Measurements from ENCODE around the gene EPYC. TPM values are rescaled to one million over a fixed set of nuclear protein-coding genes. Genes with fewer than 3 reads are reported as not detected.

The EPYC gene
- total RNA-seq, 1 experiment from 2014 or later: not detected

DNA sequence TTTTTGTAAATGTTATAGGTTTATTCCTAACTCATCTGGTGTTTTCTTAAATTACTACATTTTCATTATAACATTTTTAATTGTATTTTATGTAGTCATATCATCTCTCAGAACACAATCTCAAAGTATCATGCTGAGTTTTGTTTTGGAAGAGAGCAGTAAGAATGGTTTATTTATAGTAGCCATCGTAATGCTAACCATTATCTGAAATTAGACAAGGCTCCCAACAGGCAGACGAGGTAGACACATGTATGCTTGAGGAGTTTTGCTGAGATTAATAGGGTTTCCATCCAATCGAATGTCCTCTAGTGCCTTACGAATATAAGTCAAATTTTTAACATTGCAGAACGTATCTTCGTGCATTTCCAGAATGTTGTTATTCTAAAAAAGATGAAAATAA, 40.8 kb downstream of the EPYC start:
- H3K4me3 Mint-ChIP-seq (ENCODE audit: unreplicated experiment): no peak overlapping the region
- H3K27me3 Mint-ChIP-seq (ENCODE audit: insufficient read depth, unreplicated experiment): no peaks in the 10 kb centered on the region
- TF ChIP-seq, protein P1, sequence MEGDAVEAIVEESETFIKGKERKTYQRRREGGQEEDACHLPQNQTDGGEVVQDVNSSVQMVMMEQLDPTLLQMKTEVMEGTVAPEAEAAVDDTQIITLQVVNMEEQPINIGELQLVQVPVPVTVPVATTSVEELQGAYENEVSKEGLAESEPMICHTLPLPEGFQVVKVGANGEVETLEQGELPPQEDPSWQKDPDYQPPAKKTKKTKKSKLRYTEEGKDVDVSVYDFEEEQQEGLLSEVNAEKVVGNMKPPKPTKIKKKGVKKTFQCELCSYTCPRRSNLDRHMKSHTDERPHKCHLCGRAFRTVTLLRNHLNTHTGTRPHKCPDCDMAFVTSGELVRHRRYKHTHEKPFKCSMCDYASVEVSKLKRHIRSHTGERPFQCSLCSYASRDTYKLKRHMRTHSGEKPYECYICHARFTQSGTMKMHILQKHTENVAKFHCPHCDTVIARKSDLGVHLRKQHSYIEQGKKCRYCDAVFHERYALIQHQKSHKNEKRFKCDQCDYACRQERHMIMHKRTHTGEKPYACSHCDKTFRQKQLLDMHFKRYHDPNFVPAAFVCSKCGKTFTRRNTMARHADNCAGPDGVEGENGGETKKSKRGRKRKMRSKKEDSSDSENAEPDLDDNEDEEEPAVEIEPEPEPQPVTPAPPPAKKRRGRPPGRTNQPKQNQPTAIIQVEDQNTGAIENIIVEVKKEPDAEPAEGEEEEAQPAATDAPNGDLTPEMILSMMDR (IDR thresholded peaks at IDR 0.05; ENCODE audit: unreplicated experiment): no peak
- no peaks in the 10 kb centered on the region for H3K4me1 Mint-ChIP-seq (ENCODE audit: insufficient read depth, unreplicated experiment)
- intact Hi-C loops (cut with micrococcal nuclease): no loop called here
- no peaks in the 10 kb centered on the region for H3K36me3 Mint-ChIP-seq (ENCODE audit: insufficient read depth, unreplicated experiment)
- ChIA-PET POLR2A (interaction anchor here (0.6 kb wide), 1 partner anchor 373 kb away, joined by 3 read pairs; no protein-coding TSS in a partner anchor), CTCF (interaction anchor here (0.7 kb wide), 1 partner anchor 144 kb away, joined by 3 read pairs; no protein-coding TSS in a partner anchor)
- DNase-seq (ENCODE audit: unreplicated experiment): no peak
- H3K9me3 Mint-ChIP-seq (ENCODE audit: unreplicated experiment): no peaks in the 10 kb centered on the region
- H3K27ac Mint-ChIP-seq (ENCODE audit: low read depth, unreplicated experiment): no peak overlapping the region
- no TSS peak for BruUV-seq (replicated peaks)

DNA sequence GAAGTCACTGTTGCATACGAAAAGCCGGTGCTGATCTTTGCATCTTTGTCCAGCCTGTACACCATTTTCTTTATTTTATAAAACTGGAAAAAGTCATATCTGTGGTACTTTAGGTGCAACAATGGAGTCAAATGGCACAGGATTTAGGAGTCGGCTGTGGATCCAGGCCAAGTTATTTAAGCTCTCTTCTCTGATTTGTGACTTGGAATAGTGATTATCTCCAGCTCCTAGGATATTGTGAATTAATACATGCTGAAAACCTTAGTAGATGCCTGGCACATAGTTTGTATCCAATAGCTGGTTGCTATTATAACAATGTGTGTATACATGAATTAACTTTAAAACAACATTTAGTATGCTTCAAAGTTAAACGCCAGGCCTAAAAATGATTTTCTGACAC, 43.6 kb downstream of the EPYC start:
- CTCF ChIA-PET: interaction anchor here (0.6 to 1.2 kb wide), 7 partner anchors 9 to 1942 kb away, joined by 3 to 5 read pairs (median 3); no protein-coding TSS in a partner anchor
- H3K4me3 Mint-ChIP-seq (ENCODE audit: unreplicated experiment): no peak overlapping the region
- no peaks in the 10 kb centered on the region for H3K27me3 Mint-ChIP-seq (ENCODE audit: insufficient read depth, unreplicated experiment)

DNA sequence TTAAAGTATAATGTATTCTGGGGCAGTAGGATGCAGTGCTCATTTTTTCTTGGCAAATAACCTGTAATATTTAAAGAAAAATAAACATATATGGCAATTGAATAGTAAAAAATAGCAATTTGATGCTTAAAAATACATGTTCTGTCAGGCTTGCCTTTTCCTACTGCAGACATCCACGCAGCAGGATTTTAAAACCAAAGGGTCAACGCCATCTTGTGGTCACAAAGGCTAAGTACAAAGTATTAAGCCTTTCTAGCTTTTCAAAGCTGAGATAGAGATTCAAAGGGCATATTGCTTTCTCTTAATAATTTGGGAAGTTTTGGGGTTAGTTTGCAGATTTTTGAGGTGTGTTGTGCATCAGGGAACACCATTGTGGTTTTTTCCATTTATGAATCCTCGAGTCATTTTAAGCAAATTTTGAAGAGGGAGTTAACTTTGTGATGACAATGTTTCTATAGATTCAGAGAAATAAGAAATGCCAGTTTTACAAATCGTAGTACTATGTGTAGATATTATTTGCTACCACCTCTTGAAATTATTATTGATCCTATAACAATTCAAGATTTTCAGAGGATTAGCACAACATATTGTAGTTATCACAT, 45.1 kb downstream of the EPYC start:
- intact Hi-C loops (cut with micrococcal nuclease): loop anchor here (1.0 kb wide), 1 partner anchor 150 kb away; no protein-coding TSS in a partner anchor
- ChIA-PET POLR2A (interaction anchor here (1.2 to 1.3 kb wide), 2 partner anchors 14 to 26 kb away, joined by 3 read pairs; no protein-coding TSS in a partner anchor), CTCF (interaction anchor here (0.5 to 3.0 kb wide), 13 partner anchors 8 to 1456 kb away, joined by 3 to 21 read pairs (median 3); no protein-coding TSS in a partner anchor)
- BruUV-seq (replicated peaks): no TSS peak
- TF ChIP-seq, protein P1 (IDR thresholded peaks at IDR 0.05; ENCODE audit: unreplicated experiment): peak; percentile 48
- no peak overlapping the region for H3K4me3 Mint-ChIP-seq (ENCODE audit: unreplicated experiment)
- no peaks in the 10 kb centered on the region for H3K36me3 Mint-ChIP-seq (ENCODE audit: insufficient read depth, unreplicated experiment)
- no peaks in the 10 kb centered on the region for H3K9me3 Mint-ChIP-seq (ENCODE audit: unreplicated experiment)
- H3K27me3 Mint-ChIP-seq (ENCODE audit: insufficient read depth, unreplicated experiment): no peaks in the 10 kb centered on the region
- H3K4me1 Mint-ChIP-seq (ENCODE audit: insufficient read depth, unreplicated experiment): no peaks in the 10 kb centered on the region
- peak; percentile 62 for DNase-seq (ENCODE audit: unreplicated experiment)
- no peak overlapping the region for H3K27ac Mint-ChIP-seq (ENCODE audit: low read depth, unreplicated experiment)

More for the DNA sequence above, 43.6 kb downstream of the EPYC start:
- no peak overlapping the region for H3K27ac Mint-ChIP-seq (ENCODE audit: low read depth, unreplicated experiment)
- no peak for DNase-seq (ENCODE audit: unreplicated experiment)
- TF ChIP-seq, protein P1 (IDR thresholded peaks at IDR 0.05; ENCODE audit: unreplicated experiment): no peak
- intact Hi-C loops (cut with micrococcal nuclease): no loop called here
- H3K4me1 Mint-ChIP-seq (ENCODE audit: insufficient read depth, unreplicated experiment): no peaks in the 10 kb centered on the region
- no peaks in the 10 kb centered on the region for H3K9me3 Mint-ChIP-seq (ENCODE audit: unreplicated experiment)
- POLR2A ChIA-PET: interaction anchor here (0.7 kb wide), 1 partner anchor 1171 kb away, joined by 3 read pairs; no protein-coding TSS in a partner anchor
- H3K36me3 Mint-ChIP-seq (ENCODE audit: insufficient read depth, unreplicated experiment): no peaks in the 10 kb centered on the region
- BruUV-seq (replicated peaks): no TSS peak

DNA sequence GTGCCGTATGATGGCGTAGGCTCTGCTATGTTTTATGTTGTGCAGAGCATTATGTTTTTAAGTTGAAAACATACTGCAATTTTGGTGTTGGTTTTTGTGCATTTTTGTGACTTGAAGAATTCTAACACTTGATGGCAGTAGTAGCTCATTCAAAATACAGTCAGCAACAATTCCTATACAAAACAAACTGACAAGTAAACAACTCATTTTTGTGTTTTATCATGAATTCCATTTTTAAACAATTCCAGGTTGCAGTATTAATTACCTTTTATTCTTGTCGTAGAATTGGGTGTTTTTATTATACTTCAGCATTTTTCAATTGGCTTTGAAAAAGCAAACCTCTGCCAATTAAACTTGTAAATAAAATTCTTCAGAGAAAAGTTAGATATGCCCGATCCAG, 45.7 kb downstream of the EPYC start:
- Mint-ChIP-seq H3K27ac (ENCODE audit: low read depth, unreplicated experiment) (no peak overlapping the region), H3K9me3 (ENCODE audit: unreplicated experiment) (no peaks in the 10 kb centered on the region), H3K27me3 (ENCODE audit: insufficient read depth, unreplicated experiment) (no peaks in the 10 kb centered on the region), H3K4me3 (ENCODE audit: unreplicated experiment) (no peak overlapping the region), H3K36me3 (ENCODE audit: insufficient read depth, unreplicated experiment) (no peaks in the 10 kb centered on the region), H3K4me1 (ENCODE audit: insufficient read depth, unreplicated experiment) (no peaks in the 10 kb centered on the region)
- TF ChIP-seq, protein P1 (IDR thresholded peaks at IDR 0.05; ENCODE audit: unreplicated experiment): peak; percentile 20
- DNase-seq (ENCODE audit: unreplicated experiment): no peak
- no TSS peak for BruUV-seq (replicated peaks)
- ChIA-PET CTCF (interaction anchor here (0.6 to 3.0 kb wide), 8 partner anchors 8 to 372 kb away, joined by 3 to 21 read pairs (median 3); no protein-coding TSS in a partner anchor), POLR2A (interaction anchor here (1.2 to 1.3 kb wide), 2 partner anchors 14 to 27 kb away, joined by 3 read pairs; no protein-coding TSS in a partner anchor)
- intact Hi-C loops (cut with micrococcal nuclease): loop anchor here (1.0 kb wide), 1 partner anchor 150 kb away; no protein-coding TSS in a partner anchor
